HFF-Myc (cell line): Measurements from ENCODE around the gene ZFP28.

Experiments
- DNase-seq: peaks from one replicate; pipeline ENCODE4 v3.0.0-alpha.2; 2011; ENCODE audit warnings: low read depth; ENCODE audit errors: extremely low read depth
- H3K4me3 ChIP-seq: replicated peaks from 2 replicates; pipeline ENCODE4 v1.5.1; 2011; ENCODE audit warnings: low read depth, mild to moderate bottlenecking, control low read depth, low read length
- TF ChIP-seq, protein P1 (sequence below): IDR thresholded peaks from 2 replicates; pipeline ENCODE4 v1.5.1; 2012; ENCODE audit warnings: mild to moderate bottlenecking, low read depth, low read length, control low read depth; ENCODE audit errors: missing control alignments

Gene ZFP28

GRCh38 chr19:56537442-56537841 lies 1.3 kb upstream of the ZFP28 start:
- TF ChIP-seq, protein P1, sequence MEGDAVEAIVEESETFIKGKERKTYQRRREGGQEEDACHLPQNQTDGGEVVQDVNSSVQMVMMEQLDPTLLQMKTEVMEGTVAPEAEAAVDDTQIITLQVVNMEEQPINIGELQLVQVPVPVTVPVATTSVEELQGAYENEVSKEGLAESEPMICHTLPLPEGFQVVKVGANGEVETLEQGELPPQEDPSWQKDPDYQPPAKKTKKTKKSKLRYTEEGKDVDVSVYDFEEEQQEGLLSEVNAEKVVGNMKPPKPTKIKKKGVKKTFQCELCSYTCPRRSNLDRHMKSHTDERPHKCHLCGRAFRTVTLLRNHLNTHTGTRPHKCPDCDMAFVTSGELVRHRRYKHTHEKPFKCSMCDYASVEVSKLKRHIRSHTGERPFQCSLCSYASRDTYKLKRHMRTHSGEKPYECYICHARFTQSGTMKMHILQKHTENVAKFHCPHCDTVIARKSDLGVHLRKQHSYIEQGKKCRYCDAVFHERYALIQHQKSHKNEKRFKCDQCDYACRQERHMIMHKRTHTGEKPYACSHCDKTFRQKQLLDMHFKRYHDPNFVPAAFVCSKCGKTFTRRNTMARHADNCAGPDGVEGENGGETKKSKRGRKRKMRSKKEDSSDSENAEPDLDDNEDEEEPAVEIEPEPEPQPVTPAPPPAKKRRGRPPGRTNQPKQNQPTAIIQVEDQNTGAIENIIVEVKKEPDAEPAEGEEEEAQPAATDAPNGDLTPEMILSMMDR, result no peak
- no peak for DNase-seq
- H3K4me3 ChIP-seq, result no peak overlapping the region; the same call in 1 of the 2 replicates

DNA sequence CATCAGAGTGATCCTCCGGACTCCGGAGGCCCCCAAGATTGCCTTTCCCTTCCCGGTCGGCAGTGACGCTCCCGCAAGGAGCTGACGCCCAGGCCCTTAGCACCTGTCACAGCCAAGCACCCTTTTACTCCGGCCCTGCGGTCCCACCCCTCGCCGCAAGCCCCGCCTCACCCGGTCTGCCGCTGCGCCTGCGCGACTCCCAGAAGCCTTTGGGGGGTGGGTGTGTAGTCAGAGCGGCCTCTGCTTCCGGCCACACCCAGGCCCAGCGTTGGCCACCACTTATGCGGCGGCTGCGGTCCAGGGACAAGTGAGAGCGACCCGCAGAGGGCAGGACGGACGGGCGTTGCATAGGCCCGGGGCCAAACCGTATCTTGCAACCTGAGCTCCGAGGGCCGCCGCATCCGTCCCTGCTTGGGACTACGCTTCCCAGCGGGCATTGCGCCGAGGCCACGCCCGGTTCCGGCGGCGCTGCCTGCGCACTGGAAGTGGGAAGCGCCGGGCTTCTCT lies 441 bp upstream of the ZFP28 start:
- TF ChIP-seq, protein P1, result no peak
- peak overlapping the region; percentile 52 for H3K4me3 ChIP-seq
- peak; percentile 46 for DNase-seq

DNA sequence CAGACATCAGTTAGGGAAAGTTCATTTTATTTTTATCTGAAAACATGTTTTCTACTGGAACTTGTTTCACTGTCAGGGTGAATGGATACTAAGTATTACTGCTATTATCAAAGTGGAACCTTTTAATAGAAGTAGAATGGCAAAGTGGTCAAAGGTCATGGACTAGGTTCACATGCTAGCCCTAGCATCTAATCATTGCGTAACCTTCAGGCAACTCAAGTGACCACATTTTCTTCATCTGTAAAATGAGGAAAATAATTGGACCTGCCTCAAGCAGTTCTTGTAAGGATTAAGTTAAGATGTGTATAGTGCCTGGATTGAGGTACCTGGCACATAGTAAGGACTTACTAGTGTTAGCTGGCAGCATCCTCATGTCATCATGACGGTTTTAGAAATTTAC lies 5.0 kb downstream of the ZFP28 start:
- TF ChIP-seq, protein P1, result no peak
- H3K4me3 ChIP-seq, result no peak overlapping the region
- DNase-seq, result no peak

GRCh38 chr19:56547535-56547934 lies 8.8 kb downstream of the ZFP28 start:
- TF ChIP-seq, protein P1, result peak; percentile 28
- no peak overlapping the region for H3K4me3 ChIP-seq
- no peak for DNase-seq

GRCh38 chr19:56554272-56554869 lies 15.6 kb downstream of the ZFP28 start:
- TF ChIP-seq, protein P1, result no peak
- no peak overlapping the region for H3K4me3 ChIP-seq
- DNase-seq, result no peak

GRCh38 chr19:56562766-56563165 lies 24.0 kb downstream of the ZFP28 start:
- no peak overlapping the region for H3K4me3 ChIP-seq

More at GRCh38 chr19:56562766-56563165, 24.0 kb downstream of the ZFP28 start:
- no peak for DNase-seq
- TF ChIP-seq, protein P1, result no peak
